ENCODE data around the gene LRFN2. TPM values are rescaled to one million over a fixed set of nuclear protein-coding genes. Genes with fewer than 3 reads are reported as not detected.
A peak's percentile ranks its signal among the peaks of the same experiment; 100 is the strongest.

The LRFN2 gene
- polyA plus RNA-seq, 1 of the 3 experiments (the other 2 are of a cell fraction), result 0.02 TPM

DNA sequence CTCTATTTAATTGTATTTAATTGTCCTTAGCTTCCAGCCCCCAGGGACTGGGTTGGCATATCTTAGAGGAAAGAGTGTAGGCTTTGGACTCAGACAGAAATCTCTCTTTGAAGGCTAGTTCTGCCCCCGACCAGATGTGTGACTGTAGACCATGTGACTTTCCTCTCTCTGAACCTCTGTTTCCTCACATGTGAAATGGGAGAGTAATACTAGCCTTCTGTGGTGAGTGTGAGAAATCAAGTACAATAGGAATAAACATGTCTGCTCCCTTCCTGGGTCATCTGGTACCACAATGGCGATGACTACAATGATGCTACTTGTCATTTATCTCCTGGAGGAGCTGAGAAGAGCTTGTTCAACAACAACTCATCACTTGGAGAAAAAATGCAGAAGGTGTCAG lies 179.9 kb downstream of the LRFN2 start:
- ChIA-PET CTCF (no interaction called here), POLR2A (interaction anchor here (1.5 kb wide), 1 partner anchor 30 kb away, joined by 4 read pairs; no protein-coding TSS in a partner anchor)
- Histone ChIP-seq H2AFZ (ENCODE audit: low read depth) (no peak overlapping the region), H3K9me2 (no peaks in the 10 kb centered on the region), H3K9ac (no peak overlapping the region), H4K20me1 (ENCODE audit: insufficient read depth) (no peaks in the 10 kb centered on the region), H3K79me2 (ENCODE audit: insufficient read depth) (no peaks in the 10 kb centered on the region), H3K27me3 (ENCODE audit: insufficient read depth) (no peaks in the 10 kb centered on the region), H3K4me1 (ENCODE audit: control insufficient read depth in 1 of 2, insufficient read depth in 2 of 2, low read depth in 1 of 2, low read length in 1 of 2) (peaks cover 0 to 60% of the 10 kb centered on the region in 2 experiments; a peak in 3 of 4 replicates), H3K4me2 (no peak overlapping the region), H3K36me3 (replicated peaks in 1 of 2; ENCODE audit: control insufficient read depth in 1 of 2, insufficient read depth in 2 of 2, low read length in 1 of 2) (no peaks in the 10 kb centered on the region), H3K27ac (ENCODE audit: low read depth in 2 of 2, low read length in 1 of 2) (peak overlapping the region in 1 of 2 experiments; percentile 85; a peak in 1 of 4 replicates), H3F3A (replicated peaks; ENCODE audit: insufficient read depth) (no peaks in the 10 kb centered on the region), H3K9me3 (no peaks in the 10 kb centered on the region), H3K4me3 (ENCODE audit: low read depth in 2 of 2, low read length in 1 of 2) (no peak overlapping the region)
- TF ChIP-seq YY1 (IDR thresholded peaks at IDR 0.05; ENCODE audit: low read depth), result no peak
- no peak for TF ChIP-seq GABPA (IDR thresholded peaks at IDR 0.05; ENCODE audit: low read depth)
- TF ChIP-seq, protein P1, sequence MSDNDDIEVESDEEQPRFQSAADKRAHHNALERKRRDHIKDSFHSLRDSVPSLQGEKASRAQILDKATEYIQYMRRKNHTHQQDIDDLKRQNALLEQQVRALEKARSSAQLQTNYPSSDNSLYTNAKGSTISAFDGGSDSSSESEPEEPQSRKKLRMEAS (IDR thresholded peaks at IDR 0.05; ENCODE audit: low read depth), result no peak
- no peak for TF ChIP-seq JUND (IDR thresholded peaks at IDR 0.05)
- TF ChIP-seq FOXJ3 (CRISPR knock-in tag; IDR thresholded peaks at IDR 0.05), result no peak
- no peak for TF ChIP-seq TAF1 (IDR thresholded peaks at IDR 0.05; ENCODE audit: borderline replicate concordance, low read depth, low read length)
- TF ChIP-seq SMC3 (IDR thresholded peaks at IDR 0.05; ENCODE audit: low read depth, low read length), result no peak
- no peak for TF ChIP-seq GATA2 (CRISPR knock-in tag; IDR thresholded peaks at IDR 0.05)
- no peak for TF ChIP-seq POLR2AphosphoS5 (IDR thresholded peaks at IDR 0.05; ENCODE audit: low read depth, low read length)
- WGBS (ENCODE audit: low lambda C conversion rate), result 13% methylated on average over 2 of the region's 2 CpGs
- no peak for DNase-seq

DNA sequence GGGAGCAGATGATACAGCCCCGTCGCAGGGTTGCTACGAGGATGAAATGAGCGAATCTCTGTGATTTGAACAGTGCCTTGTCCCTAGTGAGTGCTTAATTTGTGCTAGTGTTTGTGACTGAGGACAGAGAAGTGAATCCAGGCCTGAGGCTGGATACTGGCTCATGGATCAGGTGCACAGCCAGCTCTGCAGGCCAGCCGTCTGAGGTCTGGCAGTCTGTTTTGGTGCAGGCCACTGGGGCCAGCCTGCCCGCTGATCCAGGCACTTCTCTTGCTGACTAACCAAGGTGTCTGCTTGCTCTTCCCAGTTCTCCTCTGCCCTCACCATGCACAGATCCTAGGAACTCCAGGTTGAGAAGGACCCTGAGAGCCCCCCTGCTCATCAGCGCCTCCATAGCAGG lies 181.0 kb downstream of the LRFN2 start:
- no peaks in the 10 kb centered on the region for H3F3A ChIP-seq (replicated peaks; ENCODE audit: insufficient read depth)
- TF ChIP-seq RCOR1 (IDR thresholded peaks at IDR 0.05; ENCODE audit: low read length), result 0 out of 2 replicates have a peak, but pooled peaks have one; percentile 31
- TF ChIP-seq, protein P2, sequence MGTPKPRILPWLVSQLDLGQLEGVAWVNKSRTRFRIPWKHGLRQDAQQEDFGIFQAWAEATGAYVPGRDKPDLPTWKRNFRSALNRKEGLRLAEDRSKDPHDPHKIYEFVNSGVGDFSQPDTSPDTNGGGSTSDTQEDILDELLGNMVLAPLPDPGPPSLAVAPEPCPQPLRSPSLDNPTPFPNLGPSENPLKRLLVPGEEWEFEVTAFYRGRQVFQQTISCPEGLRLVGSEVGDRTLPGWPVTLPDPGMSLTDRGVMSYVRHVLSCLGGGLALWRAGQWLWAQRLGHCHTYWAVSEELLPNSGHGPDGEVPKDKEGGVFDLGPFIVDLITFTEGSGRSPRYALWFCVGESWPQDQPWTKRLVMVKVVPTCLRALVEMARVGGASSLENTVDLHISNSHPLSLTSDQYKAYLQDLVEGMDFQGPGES (IDR thresholded peaks at IDR 0.05; ENCODE audit: low read depth, low read length), result no peak
- TF ChIP-seq NFIC (IDR thresholded peaks at IDR 0.05; ENCODE audit: borderline replicate concordance), result no peak
- no peak for TF ChIP-seq SMC3 (IDR thresholded peaks at IDR 0.05; ENCODE audit: low read depth, low read length)
- no peaks in the 10 kb centered on the region for H3K9me2 ChIP-seq
- H3K4me1 ChIP-seq (ENCODE audit: control insufficient read depth in 1 of 2, insufficient read depth in 2 of 2, low read depth in 1 of 2, low read length in 1 of 2), result peaks cover 0 to 49% of the 10 kb centered on the region in 2 experiments; a peak in 3 of 4 replicates
- H3K27ac ChIP-seq (ENCODE audit: low read depth in 2 of 2, low read length in 1 of 2), result peak overlapping the region in 1 of 2 experiments; percentile 85; a peak in 2 of 4 replicates
- DNase-seq, result peak; percentile 45
- no peaks in the 10 kb centered on the region for H3K36me3 ChIP-seq (replicated peaks in 1 of 2; ENCODE audit: control insufficient read depth in 1 of 2, insufficient read depth in 2 of 2, low read length in 1 of 2)
- H2AFZ ChIP-seq (ENCODE audit: low read depth), result no peak overlapping the region
- no peaks in the 10 kb centered on the region for H4K20me1 ChIP-seq (ENCODE audit: insufficient read depth)
- H3K27me3 ChIP-seq (ENCODE audit: insufficient read depth), result no peaks in the 10 kb centered on the region
- no peak overlapping the region for H3K9ac ChIP-seq
- no peak overlapping the region for H3K4me2 ChIP-seq
- H3K4me3 ChIP-seq (ENCODE audit: low read depth in 2 of 2, low read length in 1 of 2), result no peak overlapping the region
- H3K9me3 ChIP-seq, result no peaks in the 10 kb centered on the region
- no peaks in the 10 kb centered on the region for H3K79me2 ChIP-seq (ENCODE audit: insufficient read depth)
- 48% methylated on average over 4 of the region's 7 CpGs for WGBS (ENCODE audit: low lambda C conversion rate)
- POLR2A ChIA-PET, result interaction anchor here (1.5 kb wide), 1 partner anchor 31 kb away, joined by 4 read pairs; no protein-coding TSS in a partner anchor
- CTCF ChIA-PET, result interaction anchor here (1.3 kb wide), 1 partner anchor 10 kb away, joined by 3 read pairs; no protein-coding TSS in a partner anchor
